HCT116 (cell line): Measurements from ENCODE around the gene PFKP. TPM values are rescaled to one million over a fixed set of nuclear protein-coding genes. Genes with fewer than 3 reads are reported as not detected.

Source experiments
- ATAC-seq: fragments of 200-7000 bp; cut with Tn5 transposase; 2 replicates; pipeline ENCODE4 v1.9.1; 2020; ENCODE audit warnings: mild to moderate bottlenecking, moderate library complexity
- BruUV-seq: library from RNA; stranded (reverse); fragments of 400-500 nt; replicated peaks from 2 replicates; lab custom pipeline; 2021; lab: Mats Ljungman, UMichigan
- CTCF ChIA-PET: fragments of 300-600 bp; sonication (Branson Sonifier 250); formaldehyde crosslinking; loops from one replicate; lab custom pipeline; 2021; ENCODE audit warnings: antibody characterized with exemption; lab: Charles Lee
- POLR2A ChIA-PET: fragments of 300-600, 350-600 bp; sonication (Branson Sonifier 250); formaldehyde crosslinking; loops from one replicate; lab custom pipeline; 2021; ENCODE audit warnings: antibody characterized with exemption; lab: Charles Lee
- RAD21 ChIA-PET, 2 experiments: fragments of 300-600 bp; sonication (Branson Sonifier 250); formaldehyde crosslinking; loops; one replicate each; lab custom pipeline; 2023; ENCODE audit warnings: low total read pairs in 2 of 2; ENCODE audit not compliant: uncharacterized antibody in 2 of 2, unreplicated experiment in 2 of 2, low non-redundant PET in 1 of 2; lab: Charles Lee
- DNase-seq: peaks from one replicate; pipeline ENCODE4 v3.0.0-alpha.2; 2010; ENCODE audit warnings: low read depth, low spot score
- H2AFZ ChIP-seq: fragments of 200-600 bp; shearing (Covaris generic), sonication (generic); 2 replicates; pipeline ENCODE4 v1.6.1; 2017; ENCODE audit warnings: low read depth, mixed run types, mixed read lengths, antibody characterized with exemption, low read length; ENCODE audit not compliant: poor library complexity, severe bottlenecking
- H3K27ac ChIP-seq: 2 replicates; pipeline ENCODE4 v1.5.1; 2012; ENCODE audit warnings: low read depth, low read length
- H3K27me3 ChIP-seq: fragments of 200-600 bp; sonication (generic); 2 replicates; pipeline ENCODE4 v1.6.1; 2016; ENCODE audit warnings: mixed run types, low read length, mixed read lengths; ENCODE audit not compliant: insufficient read depth
- H3K36me3 ChIP-seq, 2 experiments: fragments of 200-500 bp in 1 of 2; fragments of 200-600 bp in 1 of 2; sonication (Bioruptor generic) in 1 of 2; sonication (generic) in 1 of 2; 2 replicates each; pipeline versions ENCODE4 v1.5.1 to v1.6.1; 2014 to 2016; ENCODE audit warnings: low read length in 2 of 2, inconsistent platforms in 1 of 2, mixed read lengths in 1 of 2, mixed run types in 1 of 2; ENCODE audit not compliant: insufficient read depth in 2 of 2, control insufficient read depth in 1 of 2
- H3K4me1 ChIP-seq, 2 experiments: fragments of 200-600 bp in 1 of 2; sonication (generic) in 1 of 2; 2 replicates each; pipeline versions ENCODE4 v1.5.1 to v1.6.1; 2012 to 2017; ENCODE audit warnings: low read length in 2 of 2, inconsistent platforms in 1 of 2, mild to moderate bottlenecking in 1 of 2, mixed read lengths in 1 of 2, mixed run types in 1 of 2, moderate library complexity in 1 of 2; ENCODE audit not compliant: insufficient read depth in 2 of 2, control insufficient read depth in 1 of 2
- H3K4me2 ChIP-seq: fragments of 200-600 bp; sonication (generic); 2 replicates; pipeline ENCODE4 v1.6.1; 2017; ENCODE audit warnings: mixed run types, low read length, mixed read lengths
- H3K4me3 ChIP-seq, 2 experiments: fragments of 200-600 bp in 1 of 2; sonication (generic) in 1 of 2; replicated peaks in 1 of 2; 2 replicates each; pipeline ENCODE4 v1.5.1; 2011 to 2016; ENCODE audit warnings: low read length in 2 of 2, control low read depth in 1 of 2, low read depth in 1 of 2, mild to moderate bottlenecking in 1 of 2, mixed read lengths in 1 of 2, mixed run types in 1 of 2
- H3K79me2 ChIP-seq: fragments of 200-600 bp; sonication (generic); 2 replicates; pipeline ENCODE4 v1.6.1; 2017; ENCODE audit warnings: mild to moderate bottlenecking, mixed run types, low read length, moderate library complexity, mixed read lengths; ENCODE audit not compliant: insufficient read depth
- H3K9ac ChIP-seq: fragments of 200-600 bp; sonication (generic); 2 replicates; pipeline ENCODE4 v1.6.1; 2016; ENCODE audit warnings: low read length, mixed read lengths
- H3K9me2 ChIP-seq: fragments of 200-600 bp; sonication (generic), shearing (Covaris generic); 2 replicates; pipeline ENCODE4 v1.6.1; 2017; ENCODE audit warnings: mixed run types, mild to moderate bottlenecking, moderate library complexity; ENCODE audit not compliant: insufficient read depth
- H3K9me3 ChIP-seq, 2 experiments: fragments of 200-500 bp in 1 of 2; fragments of 200-600 bp in 1 of 2; sonication (Bioruptor generic) in 1 of 2; sonication (generic) in 1 of 2; 2 replicates each; pipeline ENCODE4 v1.6.1; 2014 to 2017; ENCODE audit warnings: low read length in 2 of 2, mixed read lengths in 2 of 2, inconsistent platforms in 1 of 2, low read depth in 1 of 2, mild to moderate bottlenecking in 1 of 2, mixed run types in 1 of 2, moderate library complexity in 1 of 2; ENCODE audit not compliant: control insufficient read depth in 1 of 2, insufficient read depth in 1 of 2
- H4K20me1 ChIP-seq: fragments of 200-600 bp; sonication (generic), shearing (Covaris generic); 2 replicates; pipeline ENCODE4 v1.6.1; 2017; ENCODE audit warnings: mixed run types, mild to moderate bottlenecking, moderate library complexity; ENCODE audit not compliant: insufficient read depth
- ATF3 ChIP-seq: IDR thresholded peaks from 2 replicates; pipeline ENCODE4 v1.6.1; 2012
- CBX3 ChIP-seq: IDR thresholded peaks from 2 replicates; pipeline ENCODE4 v1.6.1; 2012; ENCODE audit warnings: low read depth
- CEBPB ChIP-seq: IDR thresholded peaks from 2 replicates; pipeline ENCODE4 v1.6.1; 2012; ENCODE audit warnings: low read depth
- CTCF ChIP-seq, 3 experiments: fragments of 200-600 bp in 1 of 3; sonication (generic) in 1 of 3; IDR thresholded peaks in 2 of 3; conservative IDR thresholded peaks in 1 of 3; 2 replicates each; pipeline ENCODE4 v1.5.1; 2012 to 2017; ENCODE audit warnings: low read depth in 2 of 3, low read length in 2 of 3, antibody characterized with exemption in 1 of 3, borderline replicate concordance in 1 of 3, control low read depth in 1 of 3, mild to moderate bottlenecking in 1 of 3, mixed read lengths in 1 of 3, mixed run types in 1 of 3, moderate library complexity in 1 of 3; ENCODE audit not compliant: insufficient read depth in 1 of 3
- EZH2 ChIP-seq: fragments of 200-600 bp; sonication (generic); IDR thresholded peaks from 2 replicates; pipeline ENCODE4 v1.6.1; 2017; ENCODE audit warnings: antibody characterized with exemption, mixed run types
- EZH2phosphoT487 ChIP-seq: fragments of 200-600 bp; IDR thresholded peaks from 2 replicates; pipeline ENCODE4 v1.6.1; 2018; ENCODE audit warnings: antibody characterized with exemption, borderline replicate concordance
- FOSL1 ChIP-seq: IDR thresholded peaks from 2 replicates; pipeline ENCODE4 v1.6.1; 2012; ENCODE audit warnings: low read depth
- JUND ChIP-seq: IDR thresholded peaks from 2 replicates; pipeline ENCODE4 v1.6.1; 2012
- POLR2A ChIP-seq: IDR thresholded peaks from 2 replicates; pipeline ENCODE4 v1.7.0; 2011; ENCODE audit warnings: borderline replicate concordance; ENCODE audit not compliant: insufficient read depth, insufficient read length; ENCODE audit errors: extremely low read depth
- POLR2AphosphoS5 ChIP-seq: IDR thresholded peaks from 2 replicates; pipeline ENCODE4 v1.6.1; 2011; ENCODE audit warnings: mild to moderate bottlenecking, low read depth, low read length, moderate library complexity
- RAD21 ChIP-seq: IDR thresholded peaks from 2 replicates; pipeline ENCODE4 v1.6.1; 2012; ENCODE audit warnings: low read depth, mild to moderate bottlenecking
- SP1 ChIP-seq: IDR thresholded peaks from 2 replicates; pipeline ENCODE4 v1.6.1; 2012; ENCODE audit warnings: low read depth
- SRF ChIP-seq: IDR thresholded peaks from 2 replicates; pipeline ENCODE4 v1.6.1; 2012; ENCODE audit warnings: low read depth
- TCF7L2 ChIP-seq: IDR thresholded peaks from 2 replicates; pipeline ENCODE4 v1.7.0; 2011; ENCODE audit warnings: borderline replicate concordance, inconsistent platforms; ENCODE audit not compliant: insufficient read depth, insufficient read length; ENCODE audit errors: extremely low read depth
- YY1 ChIP-seq: IDR thresholded peaks from 2 replicates; pipeline ENCODE4 v1.6.1; 2011; ENCODE audit warnings: low read length, low read depth, moderate library complexity, mild to moderate bottlenecking; ENCODE audit not compliant: insufficient replicate concordance; ENCODE audit errors: extremely low read depth
- ZBTB33 ChIP-seq: IDR thresholded peaks from 2 replicates; pipeline ENCODE4 v1.6.1; 2011; ENCODE audit warnings: mild to moderate bottlenecking, low read length, moderate library complexity; ENCODE audit not compliant: insufficient replicate concordance; ENCODE audit errors: extremely low read depth
- ZFX ChIP-seq: fragments of 450-650 bp; IDR thresholded peaks from 2 replicates; pipeline ENCODE4 v1.6.1; 2017
- ZNF274 ChIP-seq: fragments of 200-500 bp; sonication (Bioruptor generic); IDR thresholded peaks from 2 replicates; pipeline ENCODE4 v1.6.1; 2014; ENCODE audit warnings: mild to moderate bottlenecking, low read depth, low read length, inconsistent platforms
- intact Hi-C: fragments of 100-400 bp; cut with micrococcal nuclease; formaldehyde crosslinking; loops from 2 replicates; pipeline ENCODE4 v1.10.0; 2022
- total RNA-seq: library from RNA; stranded (reverse); gene quantifications from one replicate; pipeline ENCODE4 v1.2.1, GENCODE V29; 2021; ENCODE audit not compliant: unreplicated experiment

The PFKP gene
- total RNA-seq, 1 experiment from 2014 or later = 237 TPM

- Histone ChIP-seq H3K27ac (no peak overlapping the region), H3K4me2 (no peak overlapping the region), H3K27me3 (no peaks in the 10 kb centered on the region), H3K36me3 (peaks cover 32 to 68% of the 10 kb centered on the region in 2 experiments), H3K9me3 (no peaks in the 10 kb centered on the region), H3K4me1 (no peaks in the 10 kb centered on the region), H4K20me1 (no peaks in the 10 kb centered on the region), H3K79me2 (peaks cover 7% of the 10 kb centered on the region; the same call in 1 of the 2 replicates), H3K9me2 (no peaks in the 10 kb centered on the region), H3K9ac (no peak overlapping the region), H2AFZ (no peak overlapping the region), H3K4me3 (no peak overlapping the region)
- ChIA-PET CTCF (no interaction called here), RAD21 (no interaction called here), POLR2A (interaction anchor here (1.6 kb wide), 1 partner anchor 8 kb away, joined by 11 read pairs; the partner anchor contains the start of gene PITRM1)
- no peak for TF ChIP-seq EZH2phosphoT487
- TF ChIP-seq ZBTB33 = no peak
- no peak for TF ChIP-seq SRF
- TF ChIP-seq CBX3 = no peak
- TF ChIP-seq ZFX = no peak
- no peak for TF ChIP-seq FOSL1
- TF ChIP-seq YY1 = no peak
- no peak for TF ChIP-seq RAD21
- TF ChIP-seq CEBPB = no peak
- no peak for TF ChIP-seq CTCF (IDR thresholded peaks at IDR 0.05 in 2 of 3, conservative IDR thresholded peaks at IDR 0.05 in 1 of 3; ENCODE audit: borderline replicate concordance in 1 of 3, insufficient read depth in 1 of 3, low read depth in 2 of 3, low read length in 2 of 3)
- TF ChIP-seq TCF7L2 = no peak
- TF ChIP-seq EZH2 = no peak
- no peak for TF ChIP-seq ATF3
- TF ChIP-seq JUND = no peak
- TF ChIP-seq POLR2AphosphoS5 = no peak
- TF ChIP-seq POLR2A = no peak
- TF ChIP-seq ZNF274 = no peak
- no peak for TF ChIP-seq SP1
- intact Hi-C loops = no loop called here
- no TSS peak for BruUV-seq
- DNase-seq (no peak), ATAC-seq (no peak)
Observed at GRCh38 chr10:3165196-3165595, 97.8 kb downstream of the PFKP start.
